AG04449 (cell line): ENCODE measurements around the gene FBXL13.
A peak's percentile ranks its signal among the peaks of the same experiment; 100 is the strongest.

Experiments
- CTCF ChIA-PET: fragments of 350-600 bp; formaldehyde crosslinking; extraction: SDS; loops from one replicate; lab custom pipeline; 2021; ENCODE audit warnings: antibody characterized with exemption; lab: Yijun Ruan, JAX
- POLR2A ChIA-PET: fragments of 400-600, 350-600 bp; formaldehyde crosslinking; extraction: SDS; loops from one replicate; lab custom pipeline; 2020; ENCODE audit warnings: antibody characterized with exemption, inconsistent platforms; lab: Yijun Ruan, JAX
- DNase-seq: peaks from one replicate; pipeline ENCODE4 v3.0.0-alpha.2; 2010; ENCODE audit warnings: low read depth, low spot score
- H3K4me3 ChIP-seq: 2 replicates; pipeline ENCODE4 v1.5.1; 2011; ENCODE audit warnings: low read depth, mild to moderate bottlenecking, control low read depth, low read length
- TF ChIP-seq, protein P1 (sequence below): IDR thresholded peaks from one replicate; pipeline ENCODE4 v1.5.1; 2011; ENCODE audit warnings: mild to moderate bottlenecking, moderate library complexity, low read length, control low read depth, inconsistent platforms; ENCODE audit not compliant: insufficient read depth; ENCODE audit errors: missing control alignments

FBXL13 gene

GRCh38 chr7:103075337-103075918, 832 bp upstream of the FBXL13 start:
- CTCF ChIA-PET, result interaction anchor here (0.9 to 6.2 kb wide), 9 partner anchors 9 to 316 kb away, joined by 3 to 57 read pairs (median 6); no protein-coding TSS in a partner anchor

GRCh38 chr7:103073989-103074518, 542 bp downstream of the FBXL13 start:
- ChIA-PET CTCF (interaction anchor here (1.5 to 6.2 kb wide), 4 partner anchors 10 to 23 kb away, joined by 3 to 57 read pairs (median 10); no protein-coding TSS in a partner anchor), POLR2A (no interaction called here)
- TF ChIP-seq, protein P1, sequence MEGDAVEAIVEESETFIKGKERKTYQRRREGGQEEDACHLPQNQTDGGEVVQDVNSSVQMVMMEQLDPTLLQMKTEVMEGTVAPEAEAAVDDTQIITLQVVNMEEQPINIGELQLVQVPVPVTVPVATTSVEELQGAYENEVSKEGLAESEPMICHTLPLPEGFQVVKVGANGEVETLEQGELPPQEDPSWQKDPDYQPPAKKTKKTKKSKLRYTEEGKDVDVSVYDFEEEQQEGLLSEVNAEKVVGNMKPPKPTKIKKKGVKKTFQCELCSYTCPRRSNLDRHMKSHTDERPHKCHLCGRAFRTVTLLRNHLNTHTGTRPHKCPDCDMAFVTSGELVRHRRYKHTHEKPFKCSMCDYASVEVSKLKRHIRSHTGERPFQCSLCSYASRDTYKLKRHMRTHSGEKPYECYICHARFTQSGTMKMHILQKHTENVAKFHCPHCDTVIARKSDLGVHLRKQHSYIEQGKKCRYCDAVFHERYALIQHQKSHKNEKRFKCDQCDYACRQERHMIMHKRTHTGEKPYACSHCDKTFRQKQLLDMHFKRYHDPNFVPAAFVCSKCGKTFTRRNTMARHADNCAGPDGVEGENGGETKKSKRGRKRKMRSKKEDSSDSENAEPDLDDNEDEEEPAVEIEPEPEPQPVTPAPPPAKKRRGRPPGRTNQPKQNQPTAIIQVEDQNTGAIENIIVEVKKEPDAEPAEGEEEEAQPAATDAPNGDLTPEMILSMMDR, result no peak
- peak overlapping the region; percentile 95 for H3K4me3 ChIP-seq
- no peak for DNase-seq

More at GRCh38 chr7:103075337-103075918, 832 bp upstream of the FBXL13 start:
- no peak for DNase-seq
- POLR2A ChIA-PET, result interaction anchor here (0.8 to 1.5 kb wide), 7 partner anchors 9 to 327 kb away, joined by 3 to 7 read pairs (median 4); partner anchors contain the start of genes FAM185A and NAPEPLD
- TF ChIP-seq, protein P1, result no peak
- peak overlapping the region; percentile 95 for H3K4me3 ChIP-seq

GRCh38 chr7:103071000-103071399, 3.6 kb downstream of the FBXL13 start:
- H3K4me3 ChIP-seq, result no peak overlapping the region
- CTCF ChIA-PET, result interaction anchor here (6.2 kb wide), 1 partner anchor 9 kb away, joined by 57 read pairs; no protein-coding TSS in a partner anchor
- POLR2A ChIA-PET, result no interaction called here
- TF ChIP-seq, protein P1, result no peak
- no peak for DNase-seq

- ChIA-PET CTCF (interaction anchor here (1.2 to 6.2 kb wide), 2 partner anchors 7 to 10 kb away, joined by 3 to 57 read pairs; no protein-coding TSS in a partner anchor), POLR2A (no interaction called here)
- TF ChIP-seq, protein P1, result no peak
- H3K4me3 ChIP-seq, result no peak overlapping the region
- DNase-seq, result no peak
Measured at GRCh38 chr7:103068414-103069403, 5.9 kb downstream of the FBXL13 start.

GRCh38 chr7:103065667-103066066, 8.9 kb downstream of the FBXL13 start:
- POLR2A ChIA-PET, result interaction anchor here (2.1 kb wide), 1 partner anchor 9 kb away, joined by 7 read pairs; the partner anchor contains the start of genes ARMC10 and FBXL13
- H3K4me3 ChIP-seq, result no peak overlapping the region
- CTCF ChIA-PET, result interaction anchor here (0.6 to 0.8 kb wide), 3 partner anchors 9 to 314 kb away, joined by 4 to 6 read pairs (median 4); partner anchors contain the start of genes ARMC10 and FBXL13
- TF ChIP-seq, protein P1, result peak; percentile 70
- DNase-seq, result no peak
